WTC11 (cell line): ENCODE results near the gene RASSF8.

Experiments
- TF ChIP-seq, protein P1 (sequence below): fragments of 200-600 bp; IDR thresholded peaks from 2 replicates; pipeline ENCODE4 v1.8.0; 2022; ENCODE audit warnings: antibody characterized with exemption
- TF ChIP-seq, protein P2 (sequence below): sonication (generic); formaldehyde crosslinking; IDR thresholded peaks from 2 replicates; pipeline ENCODE4 v1.8.0; 2022; ENCODE audit warnings: mild to moderate bottlenecking, missing genetic modification reagents

DNA sequence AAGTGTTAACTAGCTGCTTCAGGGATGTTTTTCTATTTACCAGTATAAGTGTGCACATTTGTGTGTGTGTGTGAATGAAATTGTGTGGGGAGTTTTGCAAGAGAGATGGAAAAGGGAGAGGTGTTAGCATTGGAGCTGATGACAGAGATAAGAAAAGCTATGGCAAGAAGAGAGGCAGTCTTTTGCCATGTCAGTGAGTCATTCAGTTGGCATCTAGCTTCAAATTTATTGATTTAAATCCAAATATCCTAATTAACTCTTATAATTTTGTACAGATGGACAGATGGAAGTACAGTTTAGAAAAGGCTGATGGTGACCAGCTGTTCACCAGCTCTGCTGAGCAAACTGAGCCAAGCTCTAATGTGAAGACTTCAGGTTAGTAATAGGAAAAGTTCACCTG, 169.7 kb downstream of the RASSF8 start:
- TF ChIP-seq, protein P1, sequence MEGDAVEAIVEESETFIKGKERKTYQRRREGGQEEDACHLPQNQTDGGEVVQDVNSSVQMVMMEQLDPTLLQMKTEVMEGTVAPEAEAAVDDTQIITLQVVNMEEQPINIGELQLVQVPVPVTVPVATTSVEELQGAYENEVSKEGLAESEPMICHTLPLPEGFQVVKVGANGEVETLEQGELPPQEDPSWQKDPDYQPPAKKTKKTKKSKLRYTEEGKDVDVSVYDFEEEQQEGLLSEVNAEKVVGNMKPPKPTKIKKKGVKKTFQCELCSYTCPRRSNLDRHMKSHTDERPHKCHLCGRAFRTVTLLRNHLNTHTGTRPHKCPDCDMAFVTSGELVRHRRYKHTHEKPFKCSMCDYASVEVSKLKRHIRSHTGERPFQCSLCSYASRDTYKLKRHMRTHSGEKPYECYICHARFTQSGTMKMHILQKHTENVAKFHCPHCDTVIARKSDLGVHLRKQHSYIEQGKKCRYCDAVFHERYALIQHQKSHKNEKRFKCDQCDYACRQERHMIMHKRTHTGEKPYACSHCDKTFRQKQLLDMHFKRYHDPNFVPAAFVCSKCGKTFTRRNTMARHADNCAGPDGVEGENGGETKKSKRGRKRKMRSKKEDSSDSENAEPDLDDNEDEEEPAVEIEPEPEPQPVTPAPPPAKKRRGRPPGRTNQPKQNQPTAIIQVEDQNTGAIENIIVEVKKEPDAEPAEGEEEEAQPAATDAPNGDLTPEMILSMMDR = no peak
- TF ChIP-seq, protein P2, sequence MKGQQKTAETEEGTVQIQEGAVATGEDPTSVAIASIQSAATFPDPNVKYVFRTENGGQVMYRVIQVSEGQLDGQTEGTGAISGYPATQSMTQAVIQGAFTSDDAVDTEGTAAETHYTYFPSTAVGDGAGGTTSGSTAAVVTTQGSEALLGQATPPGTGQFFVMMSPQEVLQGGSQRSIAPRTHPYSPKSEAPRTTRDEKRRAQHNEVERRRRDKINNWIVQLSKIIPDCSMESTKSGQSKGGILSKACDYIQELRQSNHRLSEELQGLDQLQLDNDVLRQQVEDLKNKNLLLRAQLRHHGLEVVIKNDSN (CRISPR knock-in tag) = no peak
